HEK293 (cell line): ENCODE data around the gene CELSR3.
A peak's percentile ranks its signal among the peaks of the same experiment; 100 is the strongest.

ENCODE experiments used
- FEZF1 ChIP-seq: fragments of 450-650 bp; formaldehyde crosslinking; IDR thresholded peaks from 2 replicates; pipeline ENCODE4 v1.5.1; 2016; ENCODE audit warnings: missing biosample characterization, missing genetic modification characterization
- HOXA7 ChIP-seq: sonication (generic); formaldehyde crosslinking; IDR thresholded peaks from 2 replicates; pipeline ENCODE4 v1.8.1; 2022; ENCODE audit warnings: missing genetic modification reagents, borderline replicate concordance
- SP2 ChIP-seq: fragments of 450-650 bp; formaldehyde crosslinking; IDR thresholded peaks from 2 replicates; pipeline ENCODE4 v1.5.1; 2016; ENCODE audit warnings: missing biosample characterization, missing genetic modification characterization
- YY1 ChIP-seq: fragments of 450-650 bp; formaldehyde crosslinking; IDR thresholded peaks from 2 replicates; pipeline ENCODE4 v1.5.1; 2018; ENCODE audit warnings: missing biosample characterization, missing genetic modification characterization
- YY2 ChIP-seq: fragments of 450-650 bp; formaldehyde crosslinking; IDR thresholded peaks from 2 replicates; pipeline ENCODE4 v1.5.1; 2016; ENCODE audit warnings: missing biosample characterization, missing genetic modification characterization
- ZBTB17 ChIP-seq: fragments of 450-650 bp; formaldehyde crosslinking; IDR thresholded peaks from 2 replicates; pipeline ENCODE4 v1.5.1; 2016; ENCODE audit warnings: missing biosample characterization, missing genetic modification characterization
- ZBTB7A ChIP-seq: fragments of 450-650 bp; formaldehyde crosslinking; IDR thresholded peaks from 2 replicates; pipeline ENCODE4 v1.5.1; 2016; ENCODE audit warnings: low read depth, missing biosample characterization, missing genetic modification characterization
- ZNF239 ChIP-seq: fragments of 450-650 bp; formaldehyde crosslinking; IDR thresholded peaks from 2 replicates; pipeline ENCODE4 v1.5.1; 2016; ENCODE audit warnings: missing biosample characterization, missing genetic modification characterization
- ZNF335 ChIP-seq: fragments of 450-650 bp; formaldehyde crosslinking; conservative IDR thresholded peaks from 2 replicates; pipeline ENCODE4 v1.5.1; 2016; ENCODE audit warnings: missing biosample characterization, missing genetic modification characterization
- ZNF747 ChIP-seq: fragments of 450-650 bp; formaldehyde crosslinking; IDR thresholded peaks from 2 replicates; pipeline ENCODE4 v1.5.1; 2016; ENCODE audit warnings: missing biosample characterization, missing genetic modification characterization
- TF ChIP-seq, protein P1 (sequence below): fragments of 450-650 bp; formaldehyde crosslinking; IDR thresholded peaks from 2 replicates; pipeline ENCODE4 v1.5.1; 2016; ENCODE audit warnings: missing biosample characterization, missing genetic modification characterization
- TF ChIP-seq, protein P2 (sequence below): sonication (generic); formaldehyde crosslinking; IDR thresholded peaks from 2 replicates; pipeline ENCODE4 v1.8.1; 2022; ENCODE audit warnings: mild to moderate bottlenecking, moderate library complexity, missing genetic modification reagents
- TF ChIP-seq, protein P3 (sequence below): fragments of 450-650 bp; formaldehyde crosslinking; IDR thresholded peaks from 2 replicates; pipeline ENCODE4 v1.5.1; 2017; ENCODE audit warnings: missing biosample characterization, missing genetic modification characterization
- TF ChIP-seq, protein P4 (sequence below): fragments of 450-650 bp; formaldehyde crosslinking; IDR thresholded peaks from 2 replicates; pipeline ENCODE4 v1.5.1; 2016; ENCODE audit warnings: missing biosample characterization, missing genetic modification characterization

DNA sequence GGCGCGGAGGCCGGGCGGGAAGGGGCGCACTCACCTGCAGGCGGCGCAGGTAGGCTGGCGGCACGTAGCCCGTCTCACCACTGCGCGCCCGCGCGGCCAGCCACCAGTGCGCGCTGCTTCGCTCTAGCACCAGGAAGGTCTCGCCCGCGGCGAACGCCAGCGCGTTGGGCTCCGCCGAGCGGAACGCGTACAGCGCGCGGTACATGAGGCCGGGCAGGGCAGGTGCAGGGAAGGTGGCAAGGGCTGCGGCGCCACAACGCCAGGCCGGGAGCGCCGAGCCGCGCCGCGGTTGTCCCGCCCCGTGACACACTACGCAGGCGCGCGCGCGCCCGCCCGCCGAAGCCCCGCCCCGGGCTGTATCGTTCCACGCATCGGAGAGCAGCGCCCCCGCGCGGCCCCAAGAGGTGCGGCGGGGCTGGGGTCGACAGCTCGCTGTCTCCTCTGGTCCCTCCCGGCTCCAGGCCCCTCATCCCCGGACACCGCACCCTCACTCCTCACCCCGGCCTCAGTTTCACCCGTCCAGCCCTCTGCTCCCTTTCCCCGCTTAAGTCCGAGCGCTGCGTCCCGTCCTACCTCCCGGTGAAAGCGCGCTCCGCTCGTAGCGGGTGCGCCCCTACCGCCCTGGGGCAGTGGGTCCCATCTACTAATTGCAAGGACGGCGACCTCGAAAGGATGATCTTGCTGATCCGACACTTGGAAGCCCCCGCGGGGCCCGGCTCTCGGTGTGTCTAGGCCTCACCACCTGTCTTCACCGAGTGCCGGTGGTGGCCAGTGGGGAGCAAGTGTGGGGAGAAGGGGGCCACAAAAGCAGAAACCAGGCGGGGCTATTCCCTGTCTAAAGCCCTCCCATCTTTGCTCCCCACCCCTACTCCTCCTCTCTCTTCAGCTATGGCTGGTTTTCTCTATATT lies 23.2 kb upstream of the CELSR3 start, which contains the start of gene NCKIPSD:
- no peak for TF ChIP-seq YY1 (tag by site-specific recombination)
- TF ChIP-seq, protein P1, sequence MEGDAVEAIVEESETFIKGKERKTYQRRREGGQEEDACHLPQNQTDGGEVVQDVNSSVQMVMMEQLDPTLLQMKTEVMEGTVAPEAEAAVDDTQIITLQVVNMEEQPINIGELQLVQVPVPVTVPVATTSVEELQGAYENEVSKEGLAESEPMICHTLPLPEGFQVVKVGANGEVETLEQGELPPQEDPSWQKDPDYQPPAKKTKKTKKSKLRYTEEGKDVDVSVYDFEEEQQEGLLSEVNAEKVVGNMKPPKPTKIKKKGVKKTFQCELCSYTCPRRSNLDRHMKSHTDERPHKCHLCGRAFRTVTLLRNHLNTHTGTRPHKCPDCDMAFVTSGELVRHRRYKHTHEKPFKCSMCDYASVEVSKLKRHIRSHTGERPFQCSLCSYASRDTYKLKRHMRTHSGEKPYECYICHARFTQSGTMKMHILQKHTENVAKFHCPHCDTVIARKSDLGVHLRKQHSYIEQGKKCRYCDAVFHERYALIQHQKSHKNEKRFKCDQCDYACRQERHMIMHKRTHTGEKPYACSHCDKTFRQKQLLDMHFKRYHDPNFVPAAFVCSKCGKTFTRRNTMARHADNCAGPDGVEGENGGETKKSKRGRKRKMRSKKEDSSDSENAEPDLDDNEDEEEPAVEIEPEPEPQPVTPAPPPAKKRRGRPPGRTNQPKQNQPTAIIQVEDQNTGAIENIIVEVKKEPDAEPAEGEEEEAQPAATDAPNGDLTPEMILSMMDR (tag by site-specific recombination) = peak; percentile 89
- TF ChIP-seq ZNF335 = peak; percentile 48
- no peak for TF ChIP-seq HOXA7 (CRISPR knock-in tag)
- TF ChIP-seq ZNF239 = no peak
- TF ChIP-seq SP2 (tag by site-specific recombination) = peak; percentile 33
- TF ChIP-seq, protein P2, sequence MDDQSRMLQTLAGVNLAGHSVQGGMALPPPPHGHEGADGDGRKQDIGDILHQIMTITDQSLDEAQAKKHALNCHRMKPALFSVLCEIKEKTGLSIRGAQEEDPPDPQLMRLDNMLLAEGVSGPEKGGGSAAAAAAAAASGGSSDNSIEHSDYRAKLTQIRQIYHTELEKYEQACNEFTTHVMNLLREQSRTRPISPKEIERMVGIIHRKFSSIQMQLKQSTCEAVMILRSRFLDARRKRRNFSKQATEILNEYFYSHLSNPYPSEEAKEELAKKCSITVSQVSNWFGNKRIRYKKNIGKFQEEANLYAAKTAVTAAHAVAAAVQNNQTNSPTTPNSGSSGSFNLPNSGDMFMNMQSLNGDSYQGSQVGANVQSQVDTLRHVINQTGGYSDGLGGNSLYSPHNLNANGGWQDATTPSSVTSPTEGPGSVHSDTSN (CRISPR knock-in tag) = peak; percentile 90
- TF ChIP-seq, protein P3, sequence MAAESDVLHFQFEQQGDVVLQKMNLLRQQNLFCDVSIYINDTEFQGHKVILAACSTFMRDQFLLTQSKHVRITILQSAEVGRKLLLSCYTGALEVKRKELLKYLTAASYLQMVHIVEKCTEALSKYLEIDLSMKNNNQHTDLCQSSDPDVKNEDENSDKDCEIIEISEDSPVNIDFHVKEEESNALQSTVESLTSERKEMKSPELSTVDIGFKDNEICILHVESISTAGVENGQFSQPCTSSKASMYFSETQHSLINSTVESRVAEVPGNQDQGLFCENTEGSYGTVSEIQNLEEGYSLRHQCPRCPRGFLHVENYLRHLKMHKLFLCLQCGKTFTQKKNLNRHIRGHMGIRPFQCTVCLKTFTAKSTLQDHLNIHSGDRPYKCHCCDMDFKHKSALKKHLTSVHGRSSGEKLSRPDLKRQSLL (tag by site-specific recombination) = no peak
- no peak; the same call in 1 of the 2 replicates for TF ChIP-seq ZBTB17
- no peak for TF ChIP-seq FEZF1 (tag by site-specific recombination)
- no peak; the same call in 1 of the 2 replicates for TF ChIP-seq YY2 (tag by site-specific recombination)
- TF ChIP-seq, protein P4, sequence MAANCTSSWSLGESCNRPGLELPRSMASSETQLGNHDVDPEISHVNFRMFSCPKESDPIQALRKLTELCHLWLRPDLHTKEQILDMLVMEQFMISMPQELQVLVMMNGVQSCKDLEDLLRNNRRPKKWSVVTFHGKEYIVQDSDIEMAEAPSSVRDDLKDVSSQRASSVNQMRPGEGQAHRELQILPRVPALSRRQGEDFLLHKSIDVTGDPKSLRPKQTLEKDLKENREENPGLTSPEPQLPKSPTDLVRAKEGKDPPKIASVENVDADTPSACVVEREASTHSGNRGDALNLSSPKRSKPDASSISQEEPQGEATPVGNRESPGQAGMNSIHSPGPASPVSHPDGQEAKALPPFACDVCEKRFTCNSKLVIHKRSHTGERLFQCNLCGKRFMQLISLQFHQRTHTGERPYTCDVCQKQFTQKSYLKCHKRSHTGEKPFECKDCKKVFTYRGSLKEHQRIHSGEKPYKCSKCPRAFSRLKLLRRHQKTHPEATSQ (tag by site-specific recombination) = peak; percentile 69; the same call in 1 of the 2 replicates
- TF ChIP-seq ZNF747 = no peak
- 0 out of 2 replicates have a peak, but pooled peaks have one; percentile 45 for TF ChIP-seq ZBTB7A
